Fibroblast of villous mesenchyme (primary cell): Measurements from ENCODE around the gene NIPAL4. TPM values are rescaled to one million over a fixed set of nuclear protein-coding genes. Genes with fewer than 3 reads are reported as not detected.

ENCODE experiments used
- DNase-seq: peaks from one replicate; pipeline ENCODE4 v3.0.0-alpha.2; 2010; ENCODE audit warnings: low read depth
- H3K4me3 ChIP-seq: 2 replicates; pipeline ENCODE4 v1.5.1; 2011; ENCODE audit warnings: low read depth, mild to moderate bottlenecking, low read length
- CTCF ChIP-seq: IDR thresholded peaks from 2 replicates; pipeline ENCODE4 v1.5.1; 2012; ENCODE audit warnings: low read depth, mild to moderate bottlenecking, low read length; ENCODE audit not compliant: insufficient read depth
- total RNA-seq: library from RNA; depleted of rRNA; stranded (reverse); fragments of >200 nt; gene quantifications from 2 replicates; pipeline ENCODE4 v1.2.3, GENCODE V29; 2012

Gene NIPAL4
- total RNA-seq, 1 donor = 1.7 TPM

GRCh38 chr5:157454273-157454672, 5.7 kb upstream of the NIPAL4 start:
- TF ChIP-seq CTCF = no peak
- no peak for DNase-seq

GRCh38 chr5:157455057-157455456, 5.0 kb upstream of the NIPAL4 start:
- TF ChIP-seq CTCF = no peak
- DNase-seq = no peak
- no peak overlapping the region for H3K4me3 ChIP-seq

More at GRCh38 chr5:157454273-157454672, 5.7 kb upstream of the NIPAL4 start:
- H3K4me3 ChIP-seq = no peak overlapping the region

- no peak overlapping the region for H3K4me3 ChIP-seq
- TF ChIP-seq CTCF = no peak
- DNase-seq = no peak
These were observed 3.7 kb upstream of the NIPAL4 start for GRCh38 chr5:157456301-157456700.

- H3K4me3 ChIP-seq = no peak overlapping the region
- no peak for TF ChIP-seq CTCF
- no peak for DNase-seq
These were observed 2.6 kb upstream of the NIPAL4 start for GRCh38 chr5:157457391-157457790.

GRCh38 chr5:157458835-157459234, 1.2 kb upstream of the NIPAL4 start:
- TF ChIP-seq CTCF = no peak
- DNase-seq = no peak
- no peak overlapping the region for H3K4me3 ChIP-seq

- no peak overlapping the region for H3K4me3 ChIP-seq
- no peak for DNase-seq
- TF ChIP-seq CTCF = no peak
These were observed 1.1 kb downstream of the NIPAL4 start for GRCh38 chr5:157460921-157461792.
